ENCODE results near the gene NAT9. TPM values are rescaled to one million over a fixed set of nuclear protein-coding genes. Genes with fewer than 3 reads are reported as not detected.

NAT9 gene
- total RNA-seq, 6 experiments from 2014 or later: 10.0 to 23.0 (median 16.3) TPM

- ATAC-seq (no peak), DNase-seq (no peak)
- WGBS (ENCODE audit: insufficient coverage, low coverage, low lambda C conversion rate, missing lambda C conversion rate): 50% methylated on average over 7 of the region's 7 CpGs
- H3K27ac ChIP-seq: peak overlapping the region in 2 of 3 donors; percentile 32 to 87
- no peaks in the 10 kb centered on the region for H3K9me3 ChIP-seq
- no peaks in the 10 kb centered on the region for H3K27me3 ChIP-seq
- intact Hi-C loops (cut with DNase I): no loop called here
- H3K4me3 ChIP-seq: no peak overlapping the region
- peaks cover 0 to 66% (median 34%) of the 10 kb centered on the region in 4 donors for H3K4me1 ChIP-seq
- TF ChIP-seq CTCF (IDR thresholded peaks at IDR 0.05) (no peak), POLR2A (IDR thresholded peaks at IDR 0.05) (no peak)
- no peaks in the 10 kb centered on the region for H3K36me3 ChIP-seq
Observed at GRCh38 chr17:74752822-74753401, 23.2 kb downstream of the NAT9 start.

- peaks cover 0 to 66% (median 35%) of the 10 kb centered on the region in 4 donors for H3K4me1 ChIP-seq
- ATAC-seq: no peak
- 17% methylated on average over 9 of the region's 9 CpGs for WGBS (ENCODE audit: insufficient coverage, low coverage, low lambda C conversion rate, missing lambda C conversion rate)
- intact Hi-C loops (cut with DNase I): no loop called here
- H3K27me3 ChIP-seq: no peaks in the 10 kb centered on the region
- no peaks in the 10 kb centered on the region for H3K36me3 ChIP-seq
- peak overlapping the region in 1 of 3 donors; percentile 47 for H3K4me3 ChIP-seq
- no peaks in the 10 kb centered on the region for H3K9me3 ChIP-seq
- TF ChIP-seq POLR2A (IDR thresholded peaks at IDR 0.05): no peak
- TF ChIP-seq CTCF (IDR thresholded peaks at IDR 0.05): no peak
- H3K27ac ChIP-seq: peak overlapping the region; percentile 32 to 87 (median 53)
- DNase-seq: no peak
Observed at GRCh38 chr17:74752415-74752814, 23.7 kb downstream of the NAT9 start.

GRCh38 chr17:74750327-74751069 lies 25.6 kb downstream of the NAT9 start:
- no peaks in the 10 kb centered on the region for H3K36me3 ChIP-seq
- no peaks in the 10 kb centered on the region for H3K9me3 ChIP-seq
- H3K27ac ChIP-seq: peak overlapping the region; percentile 72 to 87 (median 84)
- no peaks in the 10 kb centered on the region for H3K27me3 ChIP-seq
- TF ChIP-seq CTCF (IDR thresholded peaks at IDR 0.05) (no peak), POLR2A (IDR thresholded peaks at IDR 0.05) (peak; percentile 92)
- peak overlapping the region; percentile 98 to 100 (median 99) for H3K4me3 ChIP-seq
- peak; percentile 60 to 75 (median 68) for ATAC-seq
- intact Hi-C loops (cut with DNase I): no loop called here
- H3K4me1 ChIP-seq: peaks cover 0 to 56% (median 25%) of the 10 kb centered on the region in 4 donors
- 15% methylated on average over 11 of the region's 13 CpGs for WGBS (ENCODE audit: insufficient coverage, low coverage, low lambda C conversion rate, missing lambda C conversion rate)
- peak; percentile 90 to 96 (median 95) for DNase-seq

- H3K4me1 ChIP-seq: peaks cover 0 to 53% (median 25%) of the 10 kb centered on the region in 4 donors
- no peaks in the 10 kb centered on the region for H3K36me3 ChIP-seq
- intact Hi-C loops (cut with DNase I): no loop called here
- TF ChIP-seq CTCF (IDR thresholded peaks at IDR 0.05) (no peak), POLR2A (IDR thresholded peaks at IDR 0.05) (no peak)
- H3K9me3 ChIP-seq: no peaks in the 10 kb centered on the region
- peak overlapping the region; percentile 72 to 84 (median 80) for H3K27ac ChIP-seq
- WGBS (ENCODE audit: insufficient coverage, low coverage, low lambda C conversion rate, missing lambda C conversion rate): 13% methylated on average over 5 of the region's 6 CpGs
- ATAC-seq (no peak), DNase-seq (no peak)
- no peaks in the 10 kb centered on the region for H3K27me3 ChIP-seq
- peak overlapping the region; percentile 98 to 100 (median 99) for H3K4me3 ChIP-seq
Observed at GRCh38 chr17:74750039-74750326, 26.2 kb downstream of the NAT9 start.

All from right lobe of liver (tissue), 6 donors.